PFSK-1 (cell line): ENCODE measurements around the gene ADD2.

Experiments
- FOXP2 ChIP-seq: optimal IDR thresholded peaks from 2 replicates; pipeline ENCODE3; 2011; ENCODE audit warnings: borderline replicate concordance, control low read depth, inconsistent platforms; ENCODE audit not compliant: insufficient read depth; ENCODE audit errors: extremely low read length, extremely low read depth
- POLR2AphosphoS5 ChIP-seq: IDR thresholded peaks from 2 replicates; pipeline ENCODE4 v1.6.1; 2012; ENCODE audit warnings: low read depth, mild to moderate bottlenecking, control low read depth, low read length, moderate library complexity
- SIN3A ChIP-seq: IDR thresholded peaks from 2 replicates; pipeline ENCODE4 v1.6.1; 2012; ENCODE audit warnings: mild to moderate bottlenecking, low read length, moderate library complexity, borderline replicate concordance; ENCODE audit not compliant: insufficient read depth
- TAF1 ChIP-seq: IDR thresholded peaks from 2 replicates; pipeline ENCODE4 v1.6.1; 2012; ENCODE audit warnings: low read length, control low read depth, borderline replicate concordance; ENCODE audit not compliant: insufficient read depth
- TF ChIP-seq, protein P1 (sequence below), 2 experiments: IDR thresholded peaks; 2 replicates each; pipeline versions ENCODE4 v1.6.1 to v1.8.0; 2011 to 2012; ENCODE audit warnings: low read depth in 2 of 2, low read length in 2 of 2, control low read depth in 1 of 2, inconsistent platforms in 1 of 2, mild to moderate bottlenecking in 1 of 2, moderate library complexity in 1 of 2; ENCODE audit not compliant: insufficient read depth in 1 of 2

DNA sequence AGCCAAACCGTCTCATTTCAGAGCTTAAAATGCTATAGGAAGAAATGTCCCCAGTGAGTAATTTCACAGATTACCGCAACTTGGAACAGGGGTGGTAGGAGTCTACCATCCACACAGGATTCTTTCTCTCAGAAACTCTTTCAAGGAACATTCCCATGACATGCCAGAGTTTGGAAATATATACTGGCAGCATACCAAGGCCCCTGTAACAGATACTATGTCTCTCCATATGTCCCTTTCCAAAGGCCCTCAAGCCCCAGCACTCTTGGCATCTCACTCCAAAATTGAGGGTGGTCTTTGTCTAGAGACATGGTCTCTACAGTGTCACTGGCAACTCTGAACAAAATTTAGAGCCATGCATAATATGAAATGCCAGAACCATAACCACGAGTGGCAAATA, 11.5 kb upstream of the ADD2 start:
- TF ChIP-seq, protein P1, sequence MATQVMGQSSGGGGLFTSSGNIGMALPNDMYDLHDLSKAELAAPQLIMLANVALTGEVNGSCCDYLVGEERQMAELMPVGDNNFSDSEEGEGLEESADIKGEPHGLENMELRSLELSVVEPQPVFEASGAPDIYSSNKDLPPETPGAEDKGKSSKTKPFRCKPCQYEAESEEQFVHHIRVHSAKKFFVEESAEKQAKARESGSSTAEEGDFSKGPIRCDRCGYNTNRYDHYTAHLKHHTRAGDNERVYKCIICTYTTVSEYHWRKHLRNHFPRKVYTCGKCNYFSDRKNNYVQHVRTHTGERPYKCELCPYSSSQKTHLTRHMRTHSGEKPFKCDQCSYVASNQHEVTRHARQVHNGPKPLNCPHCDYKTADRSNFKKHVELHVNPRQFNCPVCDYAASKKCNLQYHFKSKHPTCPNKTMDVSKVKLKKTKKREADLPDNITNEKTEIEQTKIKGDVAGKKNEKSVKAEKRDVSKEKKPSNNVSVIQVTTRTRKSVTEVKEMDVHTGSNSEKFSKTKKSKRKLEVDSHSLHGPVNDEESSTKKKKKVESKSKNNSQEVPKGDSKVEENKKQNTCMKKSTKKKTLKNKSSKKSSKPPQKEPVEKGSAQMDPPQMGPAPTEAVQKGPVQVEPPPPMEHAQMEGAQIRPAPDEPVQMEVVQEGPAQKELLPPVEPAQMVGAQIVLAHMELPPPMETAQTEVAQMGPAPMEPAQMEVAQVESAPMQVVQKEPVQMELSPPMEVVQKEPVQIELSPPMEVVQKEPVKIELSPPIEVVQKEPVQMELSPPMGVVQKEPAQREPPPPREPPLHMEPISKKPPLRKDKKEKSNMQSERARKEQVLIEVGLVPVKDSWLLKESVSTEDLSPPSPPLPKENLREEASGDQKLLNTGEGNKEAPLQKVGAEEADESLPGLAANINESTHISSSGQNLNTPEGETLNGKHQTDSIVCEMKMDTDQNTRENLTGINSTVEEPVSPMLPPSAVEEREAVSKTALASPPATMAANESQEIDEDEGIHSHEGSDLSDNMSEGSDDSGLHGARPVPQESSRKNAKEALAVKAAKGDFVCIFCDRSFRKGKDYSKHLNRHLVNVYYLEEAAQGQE (IDR thresholded peaks at IDR 0.05; ENCODE audit: insufficient read depth in 1 of 2, low read depth in 2 of 2, low read length in 2 of 2) = no peak
- no peak for TF ChIP-seq POLR2AphosphoS5
- TF ChIP-seq TAF1 = no peak
- TF ChIP-seq SIN3A = no peak
- no peak for TF ChIP-seq FOXP2
